Heart right ventricle (tissue), 16 donors: ENCODE measurements around the gene TMEM44. TPM values are rescaled to one million over a fixed set of nuclear protein-coding genes. Genes with fewer than 3 reads are reported as not detected.

ENCODE experiments used
- ATAC-seq, 8 donors: fragments of 200-7000 bp; cut with Tn5 transposase; one replicate each; pipeline ENCODE4 v1.9.1; 2020; ENCODE audit warnings: mild to moderate bottlenecking in 8 of 8, moderate library complexity in 8 of 8, moderate number of reproducible peaks in 1 of 8
- DNase-seq, 2 donors: peaks; one replicate each; pipeline ENCODE4 v3.0.0-alpha.2; 2020
- H3K27ac ChIP-seq, 10 donors: fragments of 200-600 bp; sonication (generic) in 2 of 10; one replicate each; pipeline versions ENCODE4 v1.5.0 to v1.8.0; 2020 to 2022; ENCODE audit warnings: mild to moderate bottlenecking in 3 of 10
- H3K27me3 ChIP-seq, 7 donors: fragments of 200-600 bp; one replicate each; pipeline ENCODE4 v1.8.0; 2021 to 2022; ENCODE audit warnings: mild to moderate bottlenecking in 2 of 7
- H3K36me3 ChIP-seq, 9 donors: fragments of 200-600 bp; sonication (generic) in 1 of 9; one replicate each; pipeline versions ENCODE4 v1.5.0 to v1.8.0; 2020 to 2022; ENCODE audit warnings: mild to moderate bottlenecking in 2 of 9
- H3K4me1 ChIP-seq, 9 donors: fragments of 200-600 bp; sonication (generic) in 1 of 9; one replicate each; pipeline versions ENCODE4 v1.5.0 to v1.8.0; 2020 to 2022; ENCODE audit warnings: mild to moderate bottlenecking in 4 of 9
- H3K4me3 ChIP-seq, 10 donors: fragments of 200-600 bp; sonication (generic) in 2 of 10; one replicate each; pipeline versions ENCODE4 v1.5.0 to v1.8.0; 2020 to 2022; ENCODE audit warnings: mild to moderate bottlenecking in 7 of 10, moderate library complexity in 2 of 10
- H3K9me3 ChIP-seq, 11 donors: fragments of 200-600 bp in 10 of 11; sonication (generic) in 2 of 11; one replicate each; pipeline versions ENCODE4 v1.5.0 to v1.8.0; 2013 to 2022; ENCODE audit warnings: mild to moderate bottlenecking in 2 of 11, control low read depth in 1 of 11, moderate library complexity in 1 of 11
- WGBS, 2 donors: extraction: QIAGEN DNeasy Blood & Tissue Kit; methylation state at CpG; one replicate each; pipeline ENCODE4 v1.1.7; 2013; ENCODE audit warnings: inconsistent platforms in 1 of 2; 5-methylcytosine and 5-hydroxymethylcytosine counted together
- intact Hi-C, 10 donors: fragments of 100-400 bp; cut with DNase I; formaldehyde crosslinking; loops; one replicate each; pipeline versions ENCODE4 v1.11.1 to v1.14.2; 2022
- polyA plus RNA-seq, 2 donors: library from polyadenylated mRNA; stranded (reverse); fragments of 200-250 nt; gene quantifications; one replicate each; pipeline ENCODE4 v1.2.3, GENCODE V29; 2013
- total RNA-seq, 10 donors: library from RNA; stranded (reverse); fragmentation: NEBNext Ultra II Directional in 3 of 10; extraction: Animal tissue kit (Norgen Biotek cat#: 25700) in 3 of 10; gene quantifications; one replicate each; pipeline versions ENCODE4 v1.2.1 to v1.2.4, GENCODE V29; 2021 to 2023
- TF ChIP-seq, protein P1 (sequence below), 9 donors: fragments of 200-600 bp; sonication (generic) in 2 of 9; IDR thresholded peaks; one replicate each; pipeline versions ENCODE4 v1.5.0 to v1.8.0; 2021 to 2022; ENCODE audit warnings: antibody characterized with exemption in 9 of 9, mild to moderate bottlenecking in 5 of 9, moderate library complexity in 1 of 9
- donor health status: Arrhythmogenic right ventricular cardiomyopathy.
- donor health status: ischemic (EF 13 %, LVEDD 7.1; RV severe dilation, severe dysfunction).
- donor health status: healthy with polysubstance abuse.
- donor health status: DM: no; HTN: yes; CAD: no.
- donor health status: DM: no; HTN: no; CAD: no.
- donor health status: ischemic (EF 25% LVEDD 6.9; RV normal size, moderate dysfunction).
- donor health status: ischemic (EF 25% LVEDD 5.7; RV mildly dilated, moderate dysfunction).
- donor health status: healthy.
- donor health status: DM: yes; HTN: yes; CAD: no.
- donor health status: Ischemic cardiomyopathy.
- donor health status: ischemic (EF 35%, LVEDD 5.7; RV mildly dilated, moderate dysfunction).
- donor health status: nonischemic (EF 11% LVEDD 7.7; RV severe dilation, severe dysfunction).
- donor health status: DM: yes; HTN: yes; CAD: no.
- donor health status: PGD.
- donor health status: ischemic (EF 29% LVEDD 5.4; RV normal size, mild dysfunction).
- donor health status: nonischemic (EF 23%, LVEDD 6.1; RV moderate dilation, normal function).

TMEM44 gene
- total and polyA plus RNA-seq, 12 donors = 3.1 to 21.9 (median 5.1) TPM

DNA sequence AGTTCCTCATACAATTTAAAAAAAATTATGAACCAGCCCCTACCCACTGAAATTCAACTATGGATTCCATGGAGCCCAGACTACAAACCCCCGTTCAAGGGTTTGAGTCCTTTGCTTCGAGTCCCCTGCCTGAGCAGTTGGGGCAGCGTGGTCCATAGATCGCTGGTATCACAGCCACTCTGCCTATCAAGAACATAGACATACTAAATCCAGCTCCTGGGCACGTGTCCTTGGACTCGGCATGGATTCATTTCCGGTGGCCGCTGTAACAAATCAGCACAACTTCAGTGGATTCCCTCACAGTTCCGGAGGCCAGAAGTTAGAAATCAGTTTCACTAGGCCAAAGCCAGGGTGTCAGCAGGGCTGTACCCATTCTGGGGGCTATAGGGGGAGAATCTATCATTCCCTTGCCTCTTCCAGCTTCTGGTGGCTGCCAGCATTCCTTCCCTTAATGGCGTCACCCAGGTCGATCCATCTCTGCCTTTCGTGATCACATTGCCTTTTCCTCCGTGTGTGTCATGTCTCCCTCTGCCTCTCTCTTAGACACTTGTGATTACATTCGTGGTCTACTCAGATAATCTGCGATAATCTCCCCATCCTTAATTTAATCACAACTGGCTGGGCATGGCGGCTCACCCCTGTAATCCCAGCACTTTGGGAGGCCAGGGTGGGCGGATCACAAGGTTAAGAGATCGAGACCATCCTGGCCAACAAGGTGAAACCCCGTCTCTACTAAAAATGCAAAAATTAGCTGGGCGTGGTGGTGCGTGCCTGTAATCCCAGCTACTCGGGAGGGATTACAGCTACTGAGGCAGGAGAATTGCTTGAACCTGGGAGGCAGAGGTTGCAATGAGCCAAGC, 4.6 kb upstream of the TMEM44 start:
- Histone ChIP-seq H3K4me3 (no peak overlapping the region), H3K9me3 (no peaks in the 10 kb centered on the region), H3K36me3 (peaks cover 0 to 31% (median 13%) of the 10 kb centered on the region in 9 donors), H3K27me3 (no peaks in the 10 kb centered on the region), H3K4me1 (peaks cover 0 to 26% (median 13%) of the 10 kb centered on the region in 9 donors), H3K27ac (no peak overlapping the region)
- TF ChIP-seq, protein P1, sequence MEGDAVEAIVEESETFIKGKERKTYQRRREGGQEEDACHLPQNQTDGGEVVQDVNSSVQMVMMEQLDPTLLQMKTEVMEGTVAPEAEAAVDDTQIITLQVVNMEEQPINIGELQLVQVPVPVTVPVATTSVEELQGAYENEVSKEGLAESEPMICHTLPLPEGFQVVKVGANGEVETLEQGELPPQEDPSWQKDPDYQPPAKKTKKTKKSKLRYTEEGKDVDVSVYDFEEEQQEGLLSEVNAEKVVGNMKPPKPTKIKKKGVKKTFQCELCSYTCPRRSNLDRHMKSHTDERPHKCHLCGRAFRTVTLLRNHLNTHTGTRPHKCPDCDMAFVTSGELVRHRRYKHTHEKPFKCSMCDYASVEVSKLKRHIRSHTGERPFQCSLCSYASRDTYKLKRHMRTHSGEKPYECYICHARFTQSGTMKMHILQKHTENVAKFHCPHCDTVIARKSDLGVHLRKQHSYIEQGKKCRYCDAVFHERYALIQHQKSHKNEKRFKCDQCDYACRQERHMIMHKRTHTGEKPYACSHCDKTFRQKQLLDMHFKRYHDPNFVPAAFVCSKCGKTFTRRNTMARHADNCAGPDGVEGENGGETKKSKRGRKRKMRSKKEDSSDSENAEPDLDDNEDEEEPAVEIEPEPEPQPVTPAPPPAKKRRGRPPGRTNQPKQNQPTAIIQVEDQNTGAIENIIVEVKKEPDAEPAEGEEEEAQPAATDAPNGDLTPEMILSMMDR (IDR thresholded peaks at IDR 0.05) = no peak
- WGBS, 2 donors = 93 to 94% methylated on average over 22 of the region's 22 CpGs
- DNase-seq (no peak), ATAC-seq (no peak)
- intact Hi-C loops = no loop called here

- DNase-seq (no peak), ATAC-seq (no peak)
- TF ChIP-seq, protein P1 (IDR thresholded peaks at IDR 0.05) = no peak
These were observed 3.8 kb upstream of the TMEM44 start for GRCh38 chr3:194637066-194637465.

GRCh38 chr3:194632809-194633348, 340 bp downstream of the TMEM44 start:
- ATAC-seq = peak; percentile 23 to 58 (median 44)
- no peaks in the 10 kb centered on the region for H3K9me3 ChIP-seq
- intact Hi-C loops = no loop called here
- peak overlapping the region; percentile 22 to 72 (median 64) for H3K4me3 ChIP-seq
- TF ChIP-seq, protein P1 (IDR thresholded peaks at IDR 0.05) = no peak
- H3K27ac ChIP-seq = peak overlapping the region; percentile 75 to 91 (median 84)
- peak; percentile 48 to 51 for DNase-seq
- H3K27me3 ChIP-seq = no peaks in the 10 kb centered on the region
- WGBS, 2 donors = 1 to 2% methylated on average over 35 to 56 of the region's 56 CpGs
- peaks cover 0 to 15% (median 0%) of the 10 kb centered on the region in 9 donors for H3K36me3 ChIP-seq
- H3K4me1 ChIP-seq = peaks cover 0 to 14% (median 8%) of the 10 kb centered on the region in 9 donors

More at GRCh38 chr3:194637066-194637465, 3.8 kb upstream of the TMEM44 start:
- no peaks in the 10 kb centered on the region for H3K27me3 ChIP-seq
- no peak overlapping the region for H3K4me3 ChIP-seq
- H3K9me3 ChIP-seq = no peaks in the 10 kb centered on the region
- WGBS, 2 donors = 69 to 71% methylated on average over 3 of the region's 3 CpGs
- H3K4me1 ChIP-seq = peaks cover 0 to 32% (median 20%) of the 10 kb centered on the region in 9 donors
- no peak overlapping the region for H3K27ac ChIP-seq
- H3K36me3 ChIP-seq = peaks cover 0 to 24% (median 10%) of the 10 kb centered on the region in 9 donors
- intact Hi-C loops = no loop called here

DNA sequence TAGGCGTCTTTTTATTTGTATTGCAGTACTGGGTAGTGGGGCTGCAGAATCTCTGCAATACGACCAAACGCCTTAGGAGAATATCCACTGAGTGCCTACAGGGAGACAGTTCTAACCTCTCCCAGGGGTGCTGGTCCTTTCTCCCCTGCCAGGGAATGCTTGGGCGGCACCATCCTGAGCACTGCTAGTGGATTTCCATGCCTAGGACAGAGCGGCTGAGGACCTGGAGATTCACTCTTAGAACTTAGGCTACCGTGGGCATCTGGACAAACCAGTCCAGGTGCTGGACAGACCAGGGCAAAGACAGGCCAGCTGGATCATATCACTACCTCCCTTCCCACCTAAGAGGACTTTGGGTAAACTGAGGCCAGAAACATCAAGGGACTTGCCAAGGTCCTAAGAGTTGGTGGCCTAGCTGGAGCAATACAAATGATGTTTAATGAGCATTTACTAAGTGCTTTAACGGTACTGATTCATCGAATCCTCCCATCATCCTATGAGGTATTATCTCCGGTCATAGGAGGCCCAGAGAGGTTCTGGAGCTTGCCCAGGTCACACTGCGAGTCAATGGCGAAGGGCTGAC, 902 bp downstream of the TMEM44 start:
- 68 to 77% methylated on average over 11 of the region's 11 CpGs for WGBS, 2 donors
- DNase-seq (no peak), ATAC-seq (no peak)
- peak overlapping the region; percentile 22 to 72 (median 64) for H3K4me3 ChIP-seq
- TF ChIP-seq, protein P1 (IDR thresholded peaks at IDR 0.05) = no peak
- peaks cover 0 to 20% (median 0%) of the 10 kb centered on the region in 9 donors for H3K36me3 ChIP-seq
- peak overlapping the region in 8 of 10 donors; percentile 76 to 91 (median 84) for H3K27ac ChIP-seq
- peaks cover 0 to 14% (median 8%) of the 10 kb centered on the region in 9 donors for H3K4me1 ChIP-seq
- H3K27me3 ChIP-seq = no peaks in the 10 kb centered on the region
- H3K9me3 ChIP-seq = no peaks in the 10 kb centered on the region
- intact Hi-C loops = no loop called here
